Measurements from ENCODE around the gene UST. TPM values are rescaled to one million over a fixed set of nuclear protein-coding genes. Genes with fewer than 3 reads are reported as not detected.

UST gene
- total RNA-seq, 2 experiments from 2014 or later: 1.4 to 4.1 TPM

DNA sequence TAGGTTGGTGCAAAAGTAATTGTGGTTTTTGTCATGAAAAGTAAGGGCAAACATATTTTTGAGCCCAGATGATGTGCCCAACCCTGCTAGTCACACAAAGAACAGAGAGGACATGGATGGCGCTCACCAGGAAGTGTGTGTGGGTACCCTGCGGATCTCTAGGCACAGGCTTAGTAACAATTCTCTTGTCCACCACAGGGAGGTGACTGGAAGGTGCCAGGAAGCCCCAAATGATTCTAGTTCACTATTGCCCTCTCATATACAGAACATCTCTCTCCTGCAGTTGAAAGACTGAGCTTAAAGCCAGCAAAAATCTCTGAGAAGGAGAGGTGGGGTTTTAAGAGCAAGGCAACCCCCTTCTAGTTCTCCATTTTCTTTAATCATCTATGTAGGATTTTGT lies 298.6 kb downstream of the UST start:
- no peaks in the 10 kb centered on the region for H3K79me2 ChIP-seq (ENCODE audit: insufficient read depth, low read depth, low read length)
- no peaks in the 10 kb centered on the region for H3K9me2 ChIP-seq (ENCODE audit: insufficient read depth, low read length)
- ChIA-PET CTCF (ENCODE audit: unreplicated experiment) (interaction anchor here (0.5 kb wide), 1 partner anchor 14 kb away, joined by 3 read pairs; no protein-coding TSS in a partner anchor), POLR2A (interaction anchor here (0.6 to 2.1 kb wide), 7 partner anchors 9 to 58 kb away, joined by 3 to 9 read pairs (median 3); no protein-coding TSS in a partner anchor)
- peaks cover 17% of the 10 kb centered on the region for H3K4me1 ChIP-seq (ENCODE audit: insufficient read depth, low read length, poor library complexity, severe bottlenecking)
- no peak for DNase-seq (ENCODE audit: low spot score)
- no peaks in the 10 kb centered on the region for H3K9me3 ChIP-seq (ENCODE audit: low read length)
- no TSS peak for BruUV-seq (replicated peaks)
- no peaks in the 10 kb centered on the region for H4K20me1 ChIP-seq (ENCODE audit: insufficient read depth, low read length)
- H3K27ac ChIP-seq (ENCODE audit: low read depth, low read length, poor library complexity, severe bottlenecking): no peak overlapping the region
- H3K36me3 ChIP-seq (ENCODE audit: insufficient read depth, low read length): no peaks in the 10 kb centered on the region
- TF ChIP-seq CTCF (conservative IDR thresholded peaks at IDR 0.05; ENCODE audit: low read length) (peak; percentile 23; the same call in 1 of the 2 replicates), EZH2phosphoT487 (IDR thresholded peaks at IDR 0.05; ENCODE audit: borderline replicate concordance, low read depth, low read length) (no peak)
- H2AFZ ChIP-seq (ENCODE audit: low read length): no peak overlapping the region
- H3K4me2 ChIP-seq (ENCODE audit: low read length): no peak overlapping the region
- intact Hi-C loops (cut with micrococcal nuclease; ENCODE audit: unreplicated experiment): no loop called here
- no peak overlapping the region for H3K4me3 ChIP-seq (ENCODE audit: low read depth, low read length, poor library complexity, severe bottlenecking)

DNA sequence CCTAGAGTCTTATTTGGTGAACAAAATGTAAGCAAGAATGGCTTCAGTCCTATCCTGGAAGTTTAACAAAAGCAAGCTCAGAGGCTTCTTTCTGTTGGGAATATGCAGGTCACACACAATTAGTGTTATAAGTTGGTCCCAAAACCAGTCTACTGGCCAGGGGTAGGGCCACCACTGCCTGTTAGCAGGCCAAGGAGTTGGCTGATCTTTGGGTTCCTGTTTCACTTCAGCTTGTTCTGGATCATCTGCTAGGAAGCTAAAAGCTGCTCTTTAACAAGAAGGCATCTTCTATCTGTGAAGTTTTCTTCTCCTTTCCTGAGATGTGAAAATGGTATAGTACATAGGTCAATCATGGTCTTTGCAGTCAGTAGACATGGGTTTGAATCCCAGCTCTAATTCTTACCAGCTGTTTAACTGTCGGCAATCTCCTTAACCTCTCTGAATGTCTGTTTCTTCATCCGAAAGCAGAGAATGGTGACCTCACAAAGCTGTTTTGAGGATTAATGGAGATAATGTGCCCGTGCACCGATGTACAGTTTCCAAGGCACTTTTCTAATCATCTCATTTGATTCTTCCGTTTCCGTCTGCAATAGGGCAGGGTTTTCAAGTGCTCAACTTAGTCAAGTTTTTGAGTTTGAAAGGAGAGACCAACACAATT lies 299.5 kb downstream of the UST start:
- Histone ChIP-seq H3K36me3 (ENCODE audit: insufficient read depth, low read length) (no peaks in the 10 kb centered on the region), H3K4me3 (ENCODE audit: low read depth, low read length, poor library complexity, severe bottlenecking) (peak overlapping the region; percentile 3), H3K4me1 (ENCODE audit: insufficient read depth, low read length, poor library complexity, severe bottlenecking) (peaks cover 17% of the 10 kb centered on the region), H3K9me2 (ENCODE audit: insufficient read depth, low read length) (no peaks in the 10 kb centered on the region), H3K79me2 (ENCODE audit: insufficient read depth, low read depth, low read length) (no peaks in the 10 kb centered on the region), H2AFZ (ENCODE audit: low read length) (no peak overlapping the region), H4K20me1 (ENCODE audit: insufficient read depth, low read length) (no peaks in the 10 kb centered on the region), H3K4me2 (ENCODE audit: low read length) (peak overlapping the region; percentile 56), H3K27ac (ENCODE audit: low read depth, low read length, poor library complexity, severe bottlenecking) (no peak overlapping the region), H3K9me3 (ENCODE audit: low read length) (no peaks in the 10 kb centered on the region)
- no TSS peak for BruUV-seq (replicated peaks)
- ChIA-PET CTCF (ENCODE audit: unreplicated experiment) (interaction anchor here (0.5 to 0.7 kb wide), 2 partner anchors 15 to 20 kb away, joined by 3 read pairs; no protein-coding TSS in a partner anchor), POLR2A (interaction anchor here (0.6 to 1.6 kb wide), 12 partner anchors 10 to 373 kb away, joined by 3 to 7 read pairs (median 3); no protein-coding TSS in a partner anchor)
- intact Hi-C loops (cut with micrococcal nuclease; ENCODE audit: unreplicated experiment): no loop called here
- no peak for DNase-seq (ENCODE audit: low spot score)
- TF ChIP-seq CTCF (conservative IDR thresholded peaks at IDR 0.05; ENCODE audit: low read length) (no peak), EZH2phosphoT487 (IDR thresholded peaks at IDR 0.05; ENCODE audit: borderline replicate concordance, low read depth, low read length) (no peak)

DNA sequence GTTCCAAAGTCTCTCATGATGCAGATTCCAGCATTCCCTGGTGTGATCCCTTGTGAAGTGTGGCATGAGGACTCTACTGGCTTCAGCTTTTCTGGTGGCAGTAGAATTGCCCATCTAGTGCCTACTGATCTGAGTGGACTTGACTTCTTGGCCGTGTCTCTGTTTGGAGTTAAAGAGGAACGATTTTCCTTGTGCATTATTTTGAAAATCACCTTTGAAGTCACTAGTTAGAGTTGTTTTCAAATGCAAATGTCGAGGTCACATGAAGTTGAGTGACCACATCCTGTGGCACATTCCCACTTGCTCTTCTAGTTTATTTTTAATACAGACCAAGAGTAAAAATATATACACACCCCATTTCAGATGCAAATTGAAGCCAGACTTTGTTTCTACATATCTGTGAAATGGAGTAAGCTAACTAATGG lies 300.0 kb downstream of the UST start:
- Histone ChIP-seq H2AFZ (ENCODE audit: low read length) (no peak overlapping the region), H3K4me2 (ENCODE audit: low read length) (peak overlapping the region; percentile 56), H3K36me3 (ENCODE audit: insufficient read depth, low read length) (no peaks in the 10 kb centered on the region), H3K79me2 (ENCODE audit: insufficient read depth, low read depth, low read length) (no peaks in the 10 kb centered on the region), H3K4me1 (ENCODE audit: insufficient read depth, low read length, poor library complexity, severe bottlenecking) (peaks cover 17% of the 10 kb centered on the region), H3K4me3 (ENCODE audit: low read depth, low read length, poor library complexity, severe bottlenecking) (peak overlapping the region; percentile 3), H3K27ac (ENCODE audit: low read depth, low read length, poor library complexity, severe bottlenecking) (no peak overlapping the region), H3K9me2 (ENCODE audit: insufficient read depth, low read length) (no peaks in the 10 kb centered on the region), H4K20me1 (ENCODE audit: insufficient read depth, low read length) (no peaks in the 10 kb centered on the region), H3K9me3 (ENCODE audit: low read length) (no peaks in the 10 kb centered on the region)
- no peak for TF ChIP-seq CTCF (conservative IDR thresholded peaks at IDR 0.05; ENCODE audit: low read length)
- TF ChIP-seq EZH2phosphoT487 (IDR thresholded peaks at IDR 0.05; ENCODE audit: borderline replicate concordance, low read depth, low read length): no peak
- intact Hi-C loops (cut with micrococcal nuclease; ENCODE audit: unreplicated experiment): no loop called here
- ChIA-PET CTCF (ENCODE audit: unreplicated experiment) (interaction anchor here (0.7 kb wide), 1 partner anchor 19 kb away, joined by 3 read pairs; no protein-coding TSS in a partner anchor), POLR2A (interaction anchor here (0.6 to 1.6 kb wide), 9 partner anchors 10 to 485 kb away, joined by 3 to 7 read pairs (median 3); no protein-coding TSS in a partner anchor)
- peak; percentile 45 for DNase-seq (ENCODE audit: low spot score)
- BruUV-seq (replicated peaks): no TSS peak

Data from OCI-LY7 (cell line).